CD4-positive, alpha-beta T cell (primary cell): Measurements from ENCODE around the gene CHMP3. TPM values are rescaled to one million over a fixed set of nuclear protein-coding genes. Genes with fewer than 3 reads are reported as not detected.

ENCODE experiments used
- ATAC-seq: fragments of 200-7000 bp; cut with Tn5 transposase; one replicate; pipeline ENCODE4 v1.10.0; 2022; ENCODE audit warnings: mild to moderate bottlenecking; ENCODE audit not compliant: poor library complexity
- CTCF ChIA-PET: fragments of 350-600 bp; sonication (Branson Sonifier 250); formaldehyde crosslinking; loops from one replicate; lab custom pipeline; 2021; ENCODE audit warnings: antibody characterized with exemption, inconsistent platforms; lab: Charles Lee
- POLR2A ChIA-PET: fragments of 350-600 bp; sonication (Branson Sonifier 250); formaldehyde crosslinking; loops from one replicate; lab custom pipeline; 2021; ENCODE audit warnings: antibody characterized with exemption, inconsistent platforms; lab: Charles Lee
- DNase-seq, 14 experiments: peaks; one replicate each; pipeline ENCODE4 v3.0.0-alpha.2; 2013 to 2020; ENCODE audit warnings: mixed read lengths in 2 of 14
- H3K27ac ChIP-seq, 2 donors: one replicate each; pipeline versions ENCODE4 v1.5.1 to v1.7.0; 2013; ENCODE audit warnings: low read length in 2 of 2, low read depth in 1 of 2, mild to moderate bottlenecking in 1 of 2
- H3K27me3 ChIP-seq, 2 experiments: 1 replicate in 1 of 2; 2 replicates in 1 of 2; pipeline versions ENCODE4 v1.6.1 to v1.7.0; 2013; ENCODE audit warnings: low read length in 2 of 2, control low read depth in 1 of 2, mild to moderate bottlenecking in 1 of 2, moderate library complexity in 1 of 2; ENCODE audit not compliant: insufficient read depth in 2 of 2, control insufficient read depth in 1 of 2
- H3K36me3 ChIP-seq: one replicate; pipeline ENCODE4 v1.6.1; 2013; ENCODE audit warnings: low read length, control low read depth; ENCODE audit not compliant: insufficient read depth
- H3K4me1 ChIP-seq: one replicate; pipeline ENCODE4 v1.6.1; 2013; ENCODE audit warnings: low read length, control low read depth; ENCODE audit not compliant: insufficient read depth
- H3K4me3 ChIP-seq: one replicate; pipeline ENCODE4 v1.5.1; 2013; ENCODE audit warnings: mild to moderate bottlenecking, low read length, moderate library complexity
- H3K9me3 ChIP-seq, 2 experiments: 1 replicate in 1 of 2; 2 replicates in 1 of 2; pipeline versions ENCODE4 v1.6.1 to v1.7.0; 2013; ENCODE audit warnings: low read length in 2 of 2, mild to moderate bottlenecking in 2 of 2, control low read depth in 1 of 2, moderate library complexity in 1 of 2; ENCODE audit not compliant: control insufficient read depth in 1 of 2, insufficient read depth in 1 of 2
- H3K27ac Mint-ChIP-seq: one replicate; pipeline ENCODE4 v1.8.0; 2020; ENCODE audit warnings: mixed read lengths
- H3K27me3 Mint-ChIP-seq: one replicate; pipeline ENCODE4 v1.8.0; 2021; ENCODE audit warnings: mixed read lengths
- H3K36me3 Mint-ChIP-seq: one replicate; pipeline ENCODE4 v1.8.0; 2021; ENCODE audit warnings: low read depth, mixed read lengths
- H3K4me1 Mint-ChIP-seq: one replicate; pipeline ENCODE4 v1.8.0; 2021; ENCODE audit warnings: low read depth, mixed read lengths
- H3K4me3 Mint-ChIP-seq: one replicate; pipeline ENCODE4 v1.8.0; 2020; ENCODE audit warnings: mild to moderate bottlenecking, mixed read lengths
- H3K9me3 Mint-ChIP-seq: one replicate; pipeline ENCODE4 v1.8.0; 2020; ENCODE audit warnings: mixed read lengths
- intact Hi-C, 2 experiments: fragments of 100-400 bp; cut with DNase I in 1 of 2; cut with micrococcal nuclease in 1 of 2; formaldehyde crosslinking; loops; one replicate each; pipeline versions ENCODE4 v1.15.1 to v1.9.0; 2023 to 2025; cut with DNase I, micrococcal nuclease
- total RNA-seq, 174 experiments: library from RNA in 2 of 174; stranded (reverse) in 2 of 174; gene quantifications; one replicate each; pipeline ENCODE4 v1.2.3 and lab custom pipeline; 2021 to 2026
- TF ChIP-seq, protein P1 (sequence below): fragments of 200-600 bp; IDR thresholded peaks from one replicate; pipeline ENCODE4 v1.8.0; 2022; ENCODE audit warnings: antibody characterized with exemption, mild to moderate bottlenecking

CHMP3 gene
- total RNA-seq, 2 experiments from 2014 or later, result 61.7 to 65.3 TPM

DNA sequence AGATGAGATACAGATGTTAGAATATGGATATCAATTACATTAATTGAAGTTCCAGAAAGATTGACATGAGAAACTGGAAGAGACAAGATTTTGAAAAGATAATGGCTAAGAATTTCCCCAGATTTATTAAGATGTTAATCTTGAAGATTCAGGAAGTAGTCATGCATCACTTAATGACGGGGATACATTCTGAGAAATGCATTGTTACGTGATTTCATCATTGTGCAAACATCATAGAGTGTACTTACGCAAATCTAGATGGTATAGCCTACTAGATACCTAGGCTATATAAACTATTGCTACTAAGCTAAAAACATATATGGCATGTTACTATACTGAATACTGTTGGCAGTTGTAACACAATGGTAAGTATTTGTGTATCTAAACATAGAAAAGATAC, 6.8 kb upstream of the CHMP3 start:
- TF ChIP-seq, protein P1, sequence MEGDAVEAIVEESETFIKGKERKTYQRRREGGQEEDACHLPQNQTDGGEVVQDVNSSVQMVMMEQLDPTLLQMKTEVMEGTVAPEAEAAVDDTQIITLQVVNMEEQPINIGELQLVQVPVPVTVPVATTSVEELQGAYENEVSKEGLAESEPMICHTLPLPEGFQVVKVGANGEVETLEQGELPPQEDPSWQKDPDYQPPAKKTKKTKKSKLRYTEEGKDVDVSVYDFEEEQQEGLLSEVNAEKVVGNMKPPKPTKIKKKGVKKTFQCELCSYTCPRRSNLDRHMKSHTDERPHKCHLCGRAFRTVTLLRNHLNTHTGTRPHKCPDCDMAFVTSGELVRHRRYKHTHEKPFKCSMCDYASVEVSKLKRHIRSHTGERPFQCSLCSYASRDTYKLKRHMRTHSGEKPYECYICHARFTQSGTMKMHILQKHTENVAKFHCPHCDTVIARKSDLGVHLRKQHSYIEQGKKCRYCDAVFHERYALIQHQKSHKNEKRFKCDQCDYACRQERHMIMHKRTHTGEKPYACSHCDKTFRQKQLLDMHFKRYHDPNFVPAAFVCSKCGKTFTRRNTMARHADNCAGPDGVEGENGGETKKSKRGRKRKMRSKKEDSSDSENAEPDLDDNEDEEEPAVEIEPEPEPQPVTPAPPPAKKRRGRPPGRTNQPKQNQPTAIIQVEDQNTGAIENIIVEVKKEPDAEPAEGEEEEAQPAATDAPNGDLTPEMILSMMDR, result no peak
- Mint-ChIP-seq H3K4me1 (no peaks in the 10 kb centered on the region), H3K4me3 (no peak overlapping the region), H3K27ac (no peak overlapping the region), H3K27me3 (peaks cover 3% of the 10 kb centered on the region), H3K9me3 (no peaks in the 10 kb centered on the region), H3K36me3 (no peaks in the 10 kb centered on the region)
- intact Hi-C loops, result no loop called here
- H3K36me3 ChIP-seq, result no peaks in the 10 kb centered on the region
- CTCF ChIA-PET, result interaction anchor here (1.4 kb wide), 1 partner anchor 15 kb away, joined by 3 read pairs; no protein-coding TSS in a partner anchor
- no peak overlapping the region for H3K27ac ChIP-seq
- H3K27me3 ChIP-seq, result no peaks in the 10 kb centered on the region
- H3K4me3 ChIP-seq, result no peak overlapping the region
- DNase-seq, result no peak
- POLR2A ChIA-PET, result no interaction called here
- no peaks in the 10 kb centered on the region for H3K4me1 ChIP-seq
- ATAC-seq, result no peak
- H3K9me3 ChIP-seq, result no peaks in the 10 kb centered on the region

DNA sequence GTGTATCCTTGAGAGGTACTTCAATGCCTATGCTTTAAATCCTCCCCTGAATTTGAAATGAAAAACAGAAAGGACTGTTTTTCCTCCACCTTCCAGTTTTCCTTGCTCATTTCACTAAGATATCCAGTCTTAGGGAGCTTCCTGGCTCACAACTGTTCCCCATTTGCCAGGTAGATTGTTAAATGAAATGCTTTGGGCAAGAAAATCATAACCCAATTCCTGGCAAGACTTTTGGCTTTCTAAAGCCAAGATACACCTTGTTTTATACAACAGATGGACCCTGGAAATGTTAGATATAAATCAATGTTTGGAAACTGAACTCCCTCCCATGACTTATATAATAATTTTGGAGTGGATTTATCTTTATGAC, 3.6 kb upstream of the CHMP3 start:
- Mint-ChIP-seq H3K9me3 (no peaks in the 10 kb centered on the region), H3K27ac (no peak overlapping the region), H3K4me1 (peaks cover 21% of the 10 kb centered on the region), H3K27me3 (peaks cover 3% of the 10 kb centered on the region), H3K36me3 (peaks cover 17% of the 10 kb centered on the region), H3K4me3 (no peak overlapping the region)
- Histone ChIP-seq H3K36me3 (no peaks in the 10 kb centered on the region), H3K4me3 (no peak overlapping the region), H3K27me3 (no peaks in the 10 kb centered on the region), H3K4me1 (peaks cover 17% of the 10 kb centered on the region), H3K9me3 (no peaks in the 10 kb centered on the region), H3K27ac (no peak overlapping the region)
- intact Hi-C loops, result loop anchor here in 1 of 2 experiments (10.0 kb wide), 2 partner anchors 52 to 372 kb away; partner anchors contain the start of genes IMMT and MRPL35
- ChIA-PET POLR2A (interaction anchor here (0.7 to 1.0 kb wide), 2 partner anchors 17 to 32 kb away, joined by 3 to 4 read pairs; no protein-coding TSS in a partner anchor), CTCF (no interaction called here)
- no peak for ATAC-seq
- TF ChIP-seq, protein P1, result no peak
- DNase-seq, result no peak

DNA sequence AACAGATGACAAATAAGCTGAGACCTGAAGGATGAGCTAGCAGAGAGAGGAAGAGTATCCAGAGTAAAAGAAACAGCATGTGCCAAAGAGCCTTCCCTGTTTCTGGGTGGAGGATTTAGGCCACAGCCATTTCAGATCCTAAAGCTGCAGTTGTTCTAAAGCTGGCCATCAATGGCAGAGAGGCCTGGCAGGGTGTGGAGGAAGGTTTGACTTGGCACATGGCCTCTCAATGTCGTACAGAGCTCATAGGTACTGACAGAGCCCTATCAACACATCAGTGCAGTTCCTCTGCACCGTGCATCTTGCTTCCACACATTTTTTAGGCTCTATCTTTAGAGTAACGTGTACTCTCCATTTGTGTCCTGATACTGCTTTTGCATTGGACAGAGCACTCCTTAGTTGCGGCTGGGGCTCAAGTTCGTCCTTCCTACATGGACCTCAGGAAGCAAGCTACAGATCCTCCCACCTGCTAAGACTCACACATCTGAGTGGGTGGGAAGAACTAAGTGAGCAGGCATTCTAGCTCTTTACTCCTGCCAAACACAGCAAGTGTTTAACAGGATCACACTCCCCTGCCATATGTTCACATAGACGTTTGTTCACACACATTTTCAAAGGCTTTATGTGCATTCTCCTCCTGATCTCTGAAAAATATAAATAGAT, 3.0 kb upstream of the CHMP3 start:
- H3K9me3 Mint-ChIP-seq, result no peaks in the 10 kb centered on the region

More for the DNA sequence above, 3.0 kb upstream of the CHMP3 start:
- Mint-ChIP-seq H3K4me3 (peak overlapping the region; percentile 45), H3K36me3 (peaks cover 22% of the 10 kb centered on the region), H3K27me3 (peaks cover 3% of the 10 kb centered on the region), H3K4me1 (peaks cover 27% of the 10 kb centered on the region), H3K27ac (no peak overlapping the region)
- peaks cover 20% of the 10 kb centered on the region for H3K4me1 ChIP-seq
- TF ChIP-seq, protein P1, result no peak
- DNase-seq, result no peak
- H3K27ac ChIP-seq, result no peak overlapping the region
- H3K9me3 ChIP-seq, result no peaks in the 10 kb centered on the region
- CTCF ChIA-PET, result no interaction called here
- no peaks in the 10 kb centered on the region for H3K36me3 ChIP-seq
- H3K4me3 ChIP-seq, result no peak overlapping the region
- H3K27me3 ChIP-seq, result no peaks in the 10 kb centered on the region
- intact Hi-C loops, result loop anchor here in 1 of 2 experiments (10.0 kb wide), 2 partner anchors 51 to 371 kb away; partner anchors contain the start of genes IMMT and MRPL35
- POLR2A ChIA-PET, result interaction anchor here (0.7 to 1.0 kb wide), 2 partner anchors 17 to 33 kb away, joined by 3 to 4 read pairs; no protein-coding TSS in a partner anchor
- no peak for ATAC-seq
